ENCODE results near the gene AK5. TPM values are rescaled to one million over a fixed set of nuclear protein-coding genes. Genes with fewer than 3 reads are reported as not detected.

AK5 gene
- total RNA-seq, 4 donors from 2014 or later = 0.17 to 1.6 (median 0.56) TPM; not detected in 1

GRCh38 chr1:77550135-77550534, 268.3 kb downstream of the AK5 start:
- no peak overlapping the region for H3K4me3 ChIP-seq (replicated peaks in 1 of 3)
- WGBS, 2 donors = 87 to 94% methylated on average over 5 of the region's 5 CpGs

GRCh38 chr1:77552626-77553025, 270.8 kb downstream of the AK5 start:
- no peak overlapping the region for H3K27ac ChIP-seq
- no peaks in the 10 kb centered on the region for H3K36me3 ChIP-seq
- WGBS, 2 donors = 91 to 94% methylated on average over 1 of the region's 1 CpG
- H3K9me3 ChIP-seq = no peaks in the 10 kb centered on the region
- intact Hi-C loops (cut with DNase I) = no loop called here
- H3K27me3 ChIP-seq = no peaks in the 10 kb centered on the region
- no peaks in the 10 kb centered on the region for H3K4me1 ChIP-seq
- DNase-seq = no peak
- no peak for TF ChIP-seq CTCF (IDR thresholded peaks at IDR 0.05)
- TF ChIP-seq POLR2A (IDR thresholded peaks at IDR 0.05) = no peak
- H3K4me3 ChIP-seq (replicated peaks in 1 of 3) = no peak overlapping the region

More at GRCh38 chr1:77550135-77550534, 268.3 kb downstream of the AK5 start:
- no peak for DNase-seq
- no peak overlapping the region for H3K27ac ChIP-seq
- H3K27me3 ChIP-seq = no peaks in the 10 kb centered on the region
- no peaks in the 10 kb centered on the region for H3K36me3 ChIP-seq
- intact Hi-C loops (cut with DNase I) = no loop called here
- no peaks in the 10 kb centered on the region for H3K9me3 ChIP-seq
- no peaks in the 10 kb centered on the region for H3K4me1 ChIP-seq
- no peak for TF ChIP-seq POLR2A (IDR thresholded peaks at IDR 0.05)
- TF ChIP-seq CTCF (IDR thresholded peaks at IDR 0.05) = no peak

DNA sequence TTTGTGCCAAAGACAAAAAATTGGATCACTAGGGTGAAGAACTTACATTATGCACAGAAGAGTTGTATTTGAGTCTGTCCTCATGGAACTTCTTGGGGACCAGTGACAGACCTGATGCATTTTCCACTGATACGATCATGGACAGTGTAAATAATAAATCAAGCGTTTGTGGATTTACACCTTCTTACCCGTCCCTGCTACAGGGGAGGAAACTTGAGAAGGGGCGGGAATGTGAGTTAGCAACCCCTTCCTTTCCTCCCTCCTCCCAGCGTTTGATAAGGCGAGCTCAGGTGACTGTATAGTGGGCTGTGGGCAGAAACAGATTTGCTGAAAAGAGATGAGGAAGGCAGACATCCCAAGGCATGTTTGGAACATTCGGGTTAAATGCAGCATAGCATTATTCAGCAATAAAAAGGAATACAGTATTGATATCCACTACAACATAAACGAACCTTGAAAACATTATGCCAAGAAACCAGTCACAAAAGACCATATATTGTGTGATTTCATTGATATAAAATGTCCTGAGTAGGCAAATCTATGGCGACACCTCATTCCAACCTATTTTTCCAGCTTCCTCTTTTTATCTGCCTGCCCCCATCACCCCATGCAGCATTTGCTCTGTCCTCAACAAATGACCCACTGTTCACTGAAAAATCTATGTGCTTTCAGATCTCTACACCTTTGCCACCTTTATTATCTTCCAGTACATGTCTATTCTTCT, 271.9 kb downstream of the AK5 start:
- no peaks in the 10 kb centered on the region for H3K36me3 ChIP-seq
- H3K4me1 ChIP-seq = no peaks in the 10 kb centered on the region
- TF ChIP-seq CTCF (IDR thresholded peaks at IDR 0.05) = no peak
- no peak for TF ChIP-seq POLR2A (IDR thresholded peaks at IDR 0.05)
- intact Hi-C loops (cut with DNase I) = no loop called here
- no peak overlapping the region for H3K4me3 ChIP-seq (replicated peaks in 1 of 3)
- H3K27ac ChIP-seq = no peak overlapping the region
- DNase-seq = no peak
- H3K9me3 ChIP-seq = no peaks in the 10 kb centered on the region
- 44 to 46% methylated on average over 9 of the region's 9 CpGs for WGBS, 2 donors
- H3K27me3 ChIP-seq = no peaks in the 10 kb centered on the region

DNA sequence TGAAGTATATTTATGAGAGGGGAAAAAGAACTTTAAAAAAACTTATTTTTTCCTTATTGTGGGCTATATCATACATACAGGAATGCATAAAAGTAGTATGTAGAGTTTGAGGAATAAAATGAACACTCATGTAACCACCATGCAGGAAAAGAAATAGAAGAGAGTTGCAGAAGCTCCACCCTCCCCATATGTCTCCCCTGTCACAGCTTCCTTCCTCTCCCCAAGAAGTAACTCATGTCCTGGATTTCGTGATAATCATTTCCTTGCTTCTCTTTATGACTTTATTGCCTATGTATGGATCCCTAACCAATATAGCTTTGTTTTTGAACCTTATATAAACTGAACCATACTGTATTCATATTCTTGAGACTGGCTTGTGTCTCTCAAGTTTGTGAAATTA, 274.2 kb downstream of the AK5 start:
- Histone ChIP-seq H3K4me3 (replicated peaks in 1 of 3) (no peak overlapping the region), H3K36me3 (no peaks in the 10 kb centered on the region), H3K27me3 (no peaks in the 10 kb centered on the region), H3K9me3 (no peaks in the 10 kb centered on the region), H3K4me1 (no peaks in the 10 kb centered on the region), H3K27ac (no peak overlapping the region)
- intact Hi-C loops (cut with DNase I) = no loop called here
- 62 to 64% methylated on average over 1 of the region's 1 CpG for WGBS, 2 donors
- no peak for TF ChIP-seq CTCF (IDR thresholded peaks at IDR 0.05)
- TF ChIP-seq POLR2A (IDR thresholded peaks at IDR 0.05) = no peak
- no peak for DNase-seq

DNA sequence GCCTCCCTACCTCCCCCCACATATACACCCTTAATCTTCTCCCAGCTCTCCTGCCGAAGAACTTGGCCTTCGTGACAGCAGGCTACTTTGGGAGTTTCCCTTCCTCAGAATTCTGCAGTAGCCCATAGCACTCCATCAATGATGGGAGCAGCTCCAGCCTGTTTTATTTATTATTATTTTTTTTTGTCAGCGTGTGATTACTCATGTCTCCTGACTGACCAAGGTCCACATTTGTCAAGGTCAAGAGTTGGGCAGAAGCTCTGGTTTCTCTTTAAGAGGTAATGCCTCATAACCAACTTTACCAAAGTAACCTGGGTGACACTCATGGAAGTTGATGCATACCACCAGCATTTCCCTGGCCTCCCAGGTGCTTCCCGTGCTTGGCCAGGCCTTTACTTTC, 275.2 kb downstream of the AK5 start:
- intact Hi-C loops (cut with DNase I) = no loop called here
- H3K4me3 ChIP-seq (replicated peaks in 1 of 3) = no peak overlapping the region
- H3K36me3 ChIP-seq = no peaks in the 10 kb centered on the region
- DNase-seq = no peak
- H3K9me3 ChIP-seq = no peaks in the 10 kb centered on the region
- no peaks in the 10 kb centered on the region for H3K27me3 ChIP-seq
- H3K4me1 ChIP-seq = no peaks in the 10 kb centered on the region
- WGBS, 2 donors = 85 to 87% methylated on average over 4 of the region's 4 CpGs
- TF ChIP-seq CTCF (IDR thresholded peaks at IDR 0.05) (no peak), POLR2A (IDR thresholded peaks at IDR 0.05) (no peak)
- no peak overlapping the region for H3K27ac ChIP-seq
